Stomach (tissue), 4 donors: ENCODE results near the gene LCP2.

Experiments used
- POLR2A ChIP-seq, 4 donors: fragments of 450-650 bp; IDR thresholded peaks; one replicate each; pipeline ENCODE4 v1.6.1; 2016; ENCODE audit warnings: antibody characterized with exemption in 4 of 4, control low read depth in 2 of 4, mild to moderate bottlenecking in 1 of 4, moderate library complexity in 1 of 4
- POLR2AphosphoS5 ChIP-seq, 3 donors: sonication (generic); formaldehyde crosslinking; IDR thresholded peaks; one replicate each; pipeline ENCODE4 v1.6.1; 2016; ENCODE audit warnings: antibody characterized with exemption in 3 of 3
- TF ChIP-seq, protein P1 (sequence below), 7 experiments: fragments of 450-650 bp in 4 of 7; fragments of 200-600 bp in 3 of 7; sonication (generic) in 3 of 7; IDR thresholded peaks; one replicate each; pipeline ENCODE4 v1.5.1; 2016 to 2019; ENCODE audit warnings: antibody characterized with exemption in 7 of 7, control low read depth in 2 of 7, mild to moderate bottlenecking in 1 of 7

DNA sequence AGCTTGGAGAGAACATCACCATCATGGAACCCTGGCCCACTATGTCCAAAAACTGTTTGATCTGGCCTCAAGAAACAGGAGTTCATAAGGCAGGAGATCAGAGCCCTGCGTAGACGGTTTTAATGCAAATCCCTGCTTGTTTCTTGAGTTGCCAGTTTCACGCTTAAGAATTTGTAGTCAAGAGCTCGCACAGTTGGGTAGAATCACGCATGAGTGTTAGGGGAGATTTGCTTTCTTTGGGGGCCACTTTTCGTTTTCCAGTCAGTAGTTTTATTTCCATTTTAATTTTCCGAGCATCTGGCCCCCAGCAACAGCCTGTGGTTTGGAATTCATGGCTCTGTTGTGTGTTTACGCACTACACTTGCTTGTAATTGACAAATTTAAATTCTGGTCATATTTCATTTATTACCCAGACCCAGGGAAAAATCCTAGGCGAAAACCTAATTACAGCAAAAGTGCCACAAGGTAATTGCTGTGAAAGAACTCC is 71.4 kb downstream of the LCP2 start:
- TF ChIP-seq, protein P1, sequence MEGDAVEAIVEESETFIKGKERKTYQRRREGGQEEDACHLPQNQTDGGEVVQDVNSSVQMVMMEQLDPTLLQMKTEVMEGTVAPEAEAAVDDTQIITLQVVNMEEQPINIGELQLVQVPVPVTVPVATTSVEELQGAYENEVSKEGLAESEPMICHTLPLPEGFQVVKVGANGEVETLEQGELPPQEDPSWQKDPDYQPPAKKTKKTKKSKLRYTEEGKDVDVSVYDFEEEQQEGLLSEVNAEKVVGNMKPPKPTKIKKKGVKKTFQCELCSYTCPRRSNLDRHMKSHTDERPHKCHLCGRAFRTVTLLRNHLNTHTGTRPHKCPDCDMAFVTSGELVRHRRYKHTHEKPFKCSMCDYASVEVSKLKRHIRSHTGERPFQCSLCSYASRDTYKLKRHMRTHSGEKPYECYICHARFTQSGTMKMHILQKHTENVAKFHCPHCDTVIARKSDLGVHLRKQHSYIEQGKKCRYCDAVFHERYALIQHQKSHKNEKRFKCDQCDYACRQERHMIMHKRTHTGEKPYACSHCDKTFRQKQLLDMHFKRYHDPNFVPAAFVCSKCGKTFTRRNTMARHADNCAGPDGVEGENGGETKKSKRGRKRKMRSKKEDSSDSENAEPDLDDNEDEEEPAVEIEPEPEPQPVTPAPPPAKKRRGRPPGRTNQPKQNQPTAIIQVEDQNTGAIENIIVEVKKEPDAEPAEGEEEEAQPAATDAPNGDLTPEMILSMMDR (IDR thresholded peaks at IDR 0.05), result no peak
- TF ChIP-seq POLR2A (IDR thresholded peaks at IDR 0.05) (no peak), POLR2AphosphoS5 (IDR thresholded peaks at IDR 0.05) (no peak)
